ENCODE results near the gene IL17RD. TPM values are rescaled to one million over a fixed set of nuclear protein-coding genes. Genes with fewer than 3 reads are reported as not detected.

Gene IL17RD
- total and polyA plus RNA-seq, 2 donors (not counting 1 experiment from before 2014, with no cell fraction given): 0.05 TPM; not detected in 1

- peaks cover 1% of the 10 kb centered on the region for H3K9me3 Mint-ChIP-seq (ENCODE audit: insufficient read depth)
- DNase-seq (peak; percentile 92), ATAC-seq (ENCODE audit: low read depth) (peak; percentile 99)
- H3K9ac ChIP-seq (ENCODE audit: low read length): peak overlapping the region; percentile 21
- peaks cover 0 to 46% (median 21%) of the 10 kb centered on the region in 4 experiments for H3K27me3 ChIP-seq (replicated peaks in 1 of 4; ENCODE audit: control extremely low read depth in 1 of 4, control insufficient read depth in 3 of 4, insufficient read depth in 4 of 4, low read length in 3 of 4)
- intact Hi-C loops (cut with micrococcal nuclease): loop anchor here (1.0 to 10.0 kb wide), 8 partner anchors 10 to 914 kb away; partner anchors contain the start of genes DENND6A and TASOR
- TF ChIP-seq, protein P1, sequence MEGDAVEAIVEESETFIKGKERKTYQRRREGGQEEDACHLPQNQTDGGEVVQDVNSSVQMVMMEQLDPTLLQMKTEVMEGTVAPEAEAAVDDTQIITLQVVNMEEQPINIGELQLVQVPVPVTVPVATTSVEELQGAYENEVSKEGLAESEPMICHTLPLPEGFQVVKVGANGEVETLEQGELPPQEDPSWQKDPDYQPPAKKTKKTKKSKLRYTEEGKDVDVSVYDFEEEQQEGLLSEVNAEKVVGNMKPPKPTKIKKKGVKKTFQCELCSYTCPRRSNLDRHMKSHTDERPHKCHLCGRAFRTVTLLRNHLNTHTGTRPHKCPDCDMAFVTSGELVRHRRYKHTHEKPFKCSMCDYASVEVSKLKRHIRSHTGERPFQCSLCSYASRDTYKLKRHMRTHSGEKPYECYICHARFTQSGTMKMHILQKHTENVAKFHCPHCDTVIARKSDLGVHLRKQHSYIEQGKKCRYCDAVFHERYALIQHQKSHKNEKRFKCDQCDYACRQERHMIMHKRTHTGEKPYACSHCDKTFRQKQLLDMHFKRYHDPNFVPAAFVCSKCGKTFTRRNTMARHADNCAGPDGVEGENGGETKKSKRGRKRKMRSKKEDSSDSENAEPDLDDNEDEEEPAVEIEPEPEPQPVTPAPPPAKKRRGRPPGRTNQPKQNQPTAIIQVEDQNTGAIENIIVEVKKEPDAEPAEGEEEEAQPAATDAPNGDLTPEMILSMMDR (IDR thresholded peaks at IDR 0.05): no peak
- TF ChIP-seq EZH2 (IDR thresholded peaks at IDR 0.05; ENCODE audit: borderline replicate concordance, insufficient read depth, low read depth, low read length, poor library complexity, severe bottlenecking): no peak
- no peaks in the 10 kb centered on the region for H3K79me2 ChIP-seq (ENCODE audit: control insufficient read depth, insufficient read depth, low read length)
- 24% methylated on average over 5 of the region's 11 CpGs for WGBS (ENCODE audit: insufficient coverage)
- H3K4me3 ChIP-seq (ENCODE audit: control extremely low read depth in 1 of 5, extremely low read depth in 1 of 5, insufficient read depth in 1 of 5, low read depth in 2 of 5, low read length in 4 of 5): peak overlapping the region in 1 of 5 experiments; percentile 34
- peak overlapping the region in 1 of 2 donors; percentile 21 for H3K27ac ChIP-seq (ENCODE audit: low read length in 2 of 2)
- H4K20me1 ChIP-seq (ENCODE audit: control insufficient read depth, insufficient read depth, low read length, poor library complexity, severe bottlenecking): no peaks in the 10 kb centered on the region
- ChIA-PET CTCF (interaction anchor here (0.8 to 1.8 kb wide), 5 partner anchors 10 to 269 kb away, joined by 3 to 5 read pairs (median 4); no protein-coding TSS in a partner anchor), POLR2A (interaction anchor here (0.7 to 2.0 kb wide), 4 partner anchors 9 to 1238 kb away, joined by 4 to 6 read pairs (median 4); partner anchors contain the start of genes HTD2 and RPP14)
- H2AFZ ChIP-seq (ENCODE audit: insufficient read depth, low read depth, low read length, poor library complexity, severe bottlenecking): no peak overlapping the region
- peak overlapping the region; percentile 64 for H3K4me2 ChIP-seq (replicated peaks; ENCODE audit: low read depth, low read length, poor library complexity, severe bottlenecking)
- peaks cover 0 to 17% (median 11%) of the 10 kb centered on the region in 3 donors for H3K9me3 ChIP-seq (ENCODE audit: control extremely low read depth in 1 of 3, control insufficient read depth in 2 of 3, insufficient read depth in 1 of 3, low read length in 2 of 3)
- peak overlapping the region; percentile 74 for H3K4me3 Mint-ChIP-seq
- H3K27me3 Mint-ChIP-seq: peaks cover 42% of the 10 kb centered on the region
- H3K27ac Mint-ChIP-seq: peak overlapping the region; percentile 80
- peaks cover 21% of the 10 kb centered on the region for H3K4me1 Mint-ChIP-seq
- peaks cover 18 to 22% of the 10 kb centered on the region in 2 donors for H3K4me1 ChIP-seq (ENCODE audit: control insufficient read depth in 2 of 2, insufficient read depth in 2 of 2, low read length in 2 of 2)
- no peaks in the 10 kb centered on the region for H3K36me3 ChIP-seq (replicated peaks in 1 of 2; ENCODE audit: control extremely low read depth in 1 of 2, control insufficient read depth in 1 of 2, extremely low read depth in 1 of 2, insufficient read depth in 2 of 2, low read length in 1 of 2)
Measured at GRCh38 chr3:57068437-57069089, 96.6 kb downstream of the IL17RD start.

DNA sequence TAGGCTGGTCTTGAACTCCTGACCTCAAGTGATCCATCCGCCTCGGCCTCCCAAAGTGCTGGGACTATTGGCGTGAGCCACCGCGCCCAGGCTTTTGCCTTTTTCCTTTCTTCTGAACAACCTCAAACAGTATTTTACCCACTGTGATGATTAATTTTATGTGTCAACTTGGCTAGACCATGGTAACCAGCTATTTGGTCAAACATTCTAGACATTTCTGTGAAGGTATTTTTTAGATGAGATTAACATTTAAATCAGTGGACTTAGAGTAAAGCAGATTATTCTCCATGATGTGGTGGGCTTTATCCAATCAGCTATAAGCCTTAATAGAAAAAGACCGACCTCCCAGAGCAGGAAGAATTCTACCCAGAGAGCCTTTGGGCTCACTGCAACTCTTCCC, 98.7 kb downstream of the IL17RD start:
- H3K4me3 Mint-ChIP-seq: no peak overlapping the region

More for the DNA sequence above, 98.7 kb downstream of the IL17RD start:
- Mint-ChIP-seq H3K4me1 (peaks cover 21% of the 10 kb centered on the region), H3K27me3 (peaks cover 44% of the 10 kb centered on the region), H3K9me3 (ENCODE audit: insufficient read depth) (peaks cover 1% of the 10 kb centered on the region), H3K27ac (no peak overlapping the region)
- Histone ChIP-seq H3K9me3 (ENCODE audit: control extremely low read depth in 1 of 3, control insufficient read depth in 2 of 3, insufficient read depth in 1 of 3, low read length in 2 of 3) (peaks cover 0 to 27% (median 11%) of the 10 kb centered on the region in 3 donors), H3K36me3 (replicated peaks in 1 of 2; ENCODE audit: control extremely low read depth in 1 of 2, control insufficient read depth in 1 of 2, extremely low read depth in 1 of 2, insufficient read depth in 2 of 2, low read length in 1 of 2) (no peaks in the 10 kb centered on the region), H2AFZ (ENCODE audit: insufficient read depth, low read depth, low read length, poor library complexity, severe bottlenecking) (no peak overlapping the region), H3K4me1 (ENCODE audit: control insufficient read depth in 2 of 2, insufficient read depth in 2 of 2, low read length in 2 of 2) (peaks cover 23 to 25% of the 10 kb centered on the region in 2 donors), H3K27me3 (replicated peaks in 1 of 4; ENCODE audit: control extremely low read depth in 1 of 4, control insufficient read depth in 3 of 4, insufficient read depth in 4 of 4, low read length in 3 of 4) (peaks cover 0 to 63% (median 34%) of the 10 kb centered on the region in 4 experiments), H3K27ac (ENCODE audit: low read length in 2 of 2) (no peak overlapping the region), H4K20me1 (ENCODE audit: control insufficient read depth, insufficient read depth, low read length, poor library complexity, severe bottlenecking) (no peaks in the 10 kb centered on the region), H3K4me2 (replicated peaks; ENCODE audit: low read depth, low read length, poor library complexity, severe bottlenecking) (no peak overlapping the region), H3K9ac (ENCODE audit: low read length) (no peak overlapping the region), H3K79me2 (ENCODE audit: control insufficient read depth, insufficient read depth, low read length) (no peaks in the 10 kb centered on the region), H3K4me3 (ENCODE audit: control extremely low read depth in 1 of 5, extremely low read depth in 1 of 5, insufficient read depth in 1 of 5, low read depth in 2 of 5, low read length in 4 of 5) (no peak overlapping the region)
- ATAC-seq (ENCODE audit: low read depth) (no peak), DNase-seq (no peak)
- intact Hi-C loops (cut with micrococcal nuclease): loop anchor here (5.0 to 10.0 kb wide), 3 partner anchors 269 to 916 kb away; partner anchors contain the start of gene TASOR
- no peak for TF ChIP-seq EZH2 (IDR thresholded peaks at IDR 0.05; ENCODE audit: borderline replicate concordance, insufficient read depth, low read depth, low read length, poor library complexity, severe bottlenecking)
- TF ChIP-seq, protein P1 (IDR thresholded peaks at IDR 0.05): no peak
- CTCF ChIA-PET: no interaction called here
- 100% methylated on average over 1 of the region's 6 CpGs for WGBS (ENCODE audit: insufficient coverage)
- POLR2A ChIA-PET: no interaction called here

Data from B cell (primary cell).